Activated naive CD4-positive, alpha-beta T cell treated with anti-CD3 and anti-CD28 coated beads for 36 hours (primary cell): ENCODE data around the gene DYRK4. TPM values are rescaled to one million over a fixed set of nuclear protein-coding genes. Genes with fewer than 3 reads are reported as not detected.
"Not testable (repeated sequence)": the region's sequence is repeated elsewhere in the genome, so short reads cannot be mapped to it uniquely, and the experiment has no call there.

Experiments
- CTCF ChIA-PET: fragments of 350-600 bp; sonication (Branson Sonifier 250); formaldehyde crosslinking; loops from one replicate; lab custom pipeline; 2021; ENCODE audit warnings: antibody characterized with exemption; lab: Charles Lee
- DNase-seq: peaks from one replicate; pipeline ENCODE4 v3.0.0-alpha.2; 2020
- H3K27ac Mint-ChIP-seq: one replicate; pipeline ENCODE4 v1.8.0; 2021; ENCODE audit warnings: mild to moderate bottlenecking, mixed read lengths
- H3K27me3 Mint-ChIP-seq: one replicate; pipeline ENCODE4 v1.8.0; 2021; ENCODE audit warnings: low read depth, mixed read lengths
- H3K36me3 Mint-ChIP-seq: one replicate; pipeline ENCODE4 v1.8.0; 2021; ENCODE audit warnings: low read depth, mixed read lengths
- H3K4me1 Mint-ChIP-seq: one replicate; pipeline ENCODE4 v1.8.0; 2021; ENCODE audit warnings: low read depth, mixed read lengths
- H3K4me3 Mint-ChIP-seq: one replicate; pipeline ENCODE4 v1.8.0; 2021; ENCODE audit warnings: mild to moderate bottlenecking, moderate library complexity, mixed read lengths
- H3K9me3 Mint-ChIP-seq: one replicate; pipeline ENCODE4 v1.8.0; 2021; ENCODE audit warnings: mixed read lengths
- intact Hi-C: fragments of 100-400 bp; cut with micrococcal nuclease; formaldehyde crosslinking; loops from one replicate; pipeline ENCODE4 v1.15.1; 2023
- total RNA-seq, 2 experiments: library from RNA; stranded (reverse); gene quantifications; one replicate each; pipeline ENCODE4 v1.2.3, GENCODE V29; 2021

DYRK4 gene
- 10 to 100 TPM; 27.3 to 35.1 TPM for total RNA-seq

- Mint-ChIP-seq H3K36me3 (peaks cover 4% of the 10 kb centered on the region), H3K4me3 (no peak within 1 kb of the TSS), H3K27me3 (peaks cover 28% of the 10 kb centered on the region), H3K4me1 (peaks cover 12% of the 10 kb centered on the region), H3K27ac (no peak within 1 kb of the TSS), H3K9me3 (no peaks in the 10 kb centered on the region)
- intact Hi-C loops = no loop called here
- peak; percentile 16 for DNase-seq
- CTCF ChIA-PET = no interaction called here
Observed at GRCh38 chr12:4562034-4562657, at the start of gene DYRK4. Gene DYRK4 (plus strand): TSS chr12:4562208. CDS start chr12:4562246, 38 bp downstream.

- no peaks in the 10 kb centered on the region for H3K27me3 Mint-ChIP-seq
- no peaks in the 10 kb centered on the region for H3K4me1 Mint-ChIP-seq
- DNase-seq = no peak
- H3K27ac Mint-ChIP-seq = no peak overlapping the region
- CTCF ChIA-PET = interaction anchor here (0.5 kb wide), 1 partner anchor 9 kb away, joined by 4 read pairs; no protein-coding TSS in a partner anchor
- no peaks in the 10 kb centered on the region for H3K9me3 Mint-ChIP-seq
- H3K4me3 Mint-ChIP-seq = no peak overlapping the region
- intact Hi-C loops = no loop called here
- peaks cover 14% of the 10 kb centered on the region for H3K36me3 Mint-ChIP-seq
Observed at GRCh38 chr12:4518106-4518728, 43.8 kb upstream of the DYRK4 start.

- H3K4me1 Mint-ChIP-seq, CTCF ChIA-PET, H3K27me3 Mint-ChIP-seq, H3K36me3 Mint-ChIP-seq, H3K4me3 Mint-ChIP-seq, H3K9me3 Mint-ChIP-seq, H3K27ac Mint-ChIP-seq, intact Hi-C loops, DNase-seq: not testable (repeated sequence)
Observed at GRCh38 chr12:4523443-4523842, 38.6 kb upstream of the DYRK4 start.

- Mint-ChIP-seq H3K9me3 (no peaks in the 10 kb centered on the region), H3K36me3 (peaks cover 14% of the 10 kb centered on the region), H3K27ac (no peak overlapping the region), H3K4me3 (no peak overlapping the region), H3K4me1 (peaks cover 2% of the 10 kb centered on the region), H3K27me3 (no peaks in the 10 kb centered on the region)
- no peak for DNase-seq
- CTCF ChIA-PET = interaction anchor here (0.7 to 5.0 kb wide), 7 partner anchors 20 to 527 kb away, joined by 3 to 54 read pairs (median 4); no protein-coding TSS in a partner anchor
- intact Hi-C loops = loop anchor here (1.0 to 5.0 kb wide), 4 partner anchors 106 to 642 kb away; no protein-coding TSS in a partner anchor
Observed at GRCh38 chr12:4526923-4527546, 35.0 kb upstream of the DYRK4 start.

- Mint-ChIP-seq H3K36me3 (peaks cover 5% of the 10 kb centered on the region), H3K4me3 (no peak overlapping the region), H3K9me3 (no peaks in the 10 kb centered on the region), H3K27me3 (no peaks in the 10 kb centered on the region), H3K27ac (no peak overlapping the region), H3K4me1 (peaks cover 2% of the 10 kb centered on the region)
- intact Hi-C loops = no loop called here
- DNase-seq = no peak
- CTCF ChIA-PET = interaction anchor here (0.6 to 1.4 kb wide), 2 partner anchors 115 to 537 kb away, joined by 3 to 4 read pairs; no protein-coding TSS in a partner anchor
Observed at GRCh38 chr12:4530160-4530559, 31.8 kb upstream of the DYRK4 start.

GRCh38 chr12:4530982-4531586, 30.9 kb upstream of the DYRK4 start:
- no peak overlapping the region for H3K27ac Mint-ChIP-seq

GRCh38 chr12:4535092-4535491, 26.9 kb upstream of the DYRK4 start:
- CTCF ChIA-PET = interaction anchor here (2.0 kb wide), 1 partner anchor 113 kb away, joined by 4 read pairs; no protein-coding TSS in a partner anchor
- intact Hi-C loops = no loop called here
- Mint-ChIP-seq H3K4me1 (peaks cover 25% of the 10 kb centered on the region), H3K4me3 (no peak overlapping the region), H3K27ac (no peak overlapping the region), H3K9me3 (no peaks in the 10 kb centered on the region), H3K27me3 (no peaks in the 10 kb centered on the region), H3K36me3 (peaks cover 8% of the 10 kb centered on the region)
- DNase-seq = no peak

More at GRCh38 chr12:4530982-4531586, 30.9 kb upstream of the DYRK4 start:
- H3K4me1 Mint-ChIP-seq = peaks cover 2% of the 10 kb centered on the region
- H3K9me3 Mint-ChIP-seq = no peaks in the 10 kb centered on the region
- CTCF ChIA-PET = interaction anchor here (0.6 to 2.3 kb wide), 3 partner anchors 24 to 111 kb away, joined by 3 to 7 read pairs (median 5); no protein-coding TSS in a partner anchor
- no peak for DNase-seq
- peaks cover 5% of the 10 kb centered on the region for H3K36me3 Mint-ChIP-seq
- intact Hi-C loops = no loop called here
- H3K4me3 Mint-ChIP-seq = no peak overlapping the region
- H3K27me3 Mint-ChIP-seq = no peaks in the 10 kb centered on the region

- Mint-ChIP-seq H3K9me3 (no peaks in the 10 kb centered on the region), H3K27ac (no peak overlapping the region), H3K36me3 (peaks cover 8% of the 10 kb centered on the region), H3K4me1 (peaks cover 25% of the 10 kb centered on the region), H3K4me3 (no peak overlapping the region), H3K27me3 (no peaks in the 10 kb centered on the region)
- CTCF ChIA-PET = interaction anchor here (1.3 kb wide), 1 partner anchor 116 kb away, joined by 5 read pairs; no protein-coding TSS in a partner anchor
- no peak for DNase-seq
- intact Hi-C loops = no loop called here
Observed at GRCh38 chr12:4535871-4536270, 26.1 kb upstream of the DYRK4 start.

GRCh38 chr12:4538207-4539160, 23.5 kb upstream of the DYRK4 start, which contains the start of gene RAD51AP1:
Gene RAD51AP1 (plus strand): TSS chr12:4538890. CDS start chr12:4538940, 50 bp downstream.
- H3K27ac Mint-ChIP-seq = peak within 1 kb of the TSS; percentile 98
- no peaks in the 10 kb centered on the region for H3K9me3 Mint-ChIP-seq
- H3K4me3 Mint-ChIP-seq = peak within 1 kb of the TSS; percentile 97
- peaks cover 13% of the 10 kb centered on the region for H3K36me3 Mint-ChIP-seq
- peak; percentile 97 for DNase-seq
- intact Hi-C loops = loop anchor here (1.0 kb wide), 5 partner anchors 32 to 665 kb away; partner anchors contain the start of genes AKAP3, NDUFA9, PARP11 and TIGAR
- peaks cover 25% of the 10 kb centered on the region for H3K4me1 Mint-ChIP-seq
- H3K27me3 Mint-ChIP-seq = no peaks in the 10 kb centered on the region
- CTCF ChIA-PET = interaction anchor here (0.6 kb wide), 1 partner anchor 185 kb away, joined by 8 read pairs; no protein-coding TSS in a partner anchor

GRCh38 chr12:4539167-4539870, 22.7 kb upstream of the DYRK4 start:
- Mint-ChIP-seq H3K4me1 (peaks cover 25% of the 10 kb centered on the region), H3K4me3 (peak overlapping the region; percentile 97), H3K36me3 (peaks cover 19% of the 10 kb centered on the region), H3K27ac (peak overlapping the region; percentile 98), H3K27me3 (no peaks in the 10 kb centered on the region), H3K9me3 (no peaks in the 10 kb centered on the region)
- no peak for DNase-seq
- CTCF ChIA-PET = no interaction called here
- intact Hi-C loops = no loop called here

- CTCF ChIA-PET = no interaction called here
Observed at GRCh38 chr12:4540170-4540569, 21.8 kb upstream of the DYRK4 start.

More at GRCh38 chr12:4540170-4540569, 21.8 kb upstream of the DYRK4 start:
- no peaks in the 10 kb centered on the region for H3K9me3 Mint-ChIP-seq
- no peak overlapping the region for H3K27ac Mint-ChIP-seq
- H3K27me3 Mint-ChIP-seq = no peaks in the 10 kb centered on the region
- H3K4me3 Mint-ChIP-seq = peak overlapping the region; percentile 97
- intact Hi-C loops = no loop called here
- peaks cover 25% of the 10 kb centered on the region for H3K4me1 Mint-ChIP-seq
- no peak for DNase-seq
- peaks cover 27% of the 10 kb centered on the region for H3K36me3 Mint-ChIP-seq
